HepG2 (cell line): Measurements from ENCODE around the gene NGEF. TPM values are rescaled to one million over a fixed set of nuclear protein-coding genes. Genes with fewer than 3 reads are reported as not detected.

ENCODE experiments used
- PAWR ChIP-seq: sonication (generic); formaldehyde crosslinking; IDR thresholded peaks from 2 replicates; pipeline ENCODE4 v1.4.0; 2020; ENCODE audit warnings: missing genetic modification reagents, mild to moderate bottlenecking, borderline replicate concordance
- PHF21A ChIP-seq: sonication (generic); formaldehyde crosslinking; IDR thresholded peaks from 2 replicates; pipeline ENCODE4 v1.5.0; 2020; ENCODE audit warnings: mild to moderate bottlenecking, missing genetic modification reagents
- RXRB ChIP-seq: IDR thresholded peaks from 2 replicates; pipeline ENCODE4 v1.6.1; 2016; ENCODE audit warnings: borderline replicate concordance, missing genetic modification reagents, missing compliant biosample characterization
- ZNF605 ChIP-seq: sonication (generic); formaldehyde crosslinking; IDR thresholded peaks from 2 replicates; pipeline ENCODE4 v1.8.0; 2022; ENCODE audit warnings: mild to moderate bottlenecking, missing genetic modification reagents
- ZNF724P ChIP-seq: sonication (generic); formaldehyde crosslinking; IDR thresholded peaks from 2 replicates; pipeline ENCODE4 v1.8.0; 2022; ENCODE audit warnings: missing genetic modification reagents, borderline replicate concordance
- polyA plus RNA-seq, 8 experiments: library from polyadenylated mRNA; depleted of rRNA in 3 of 8; stranded (reverse) in 7 of 8; unstranded in 1 of 8; fragments of >200 nt; fragmentation: Illumina TruSeq in 4 of 8; extraction: Trizol in 4 of 8; gene quantifications; 2 replicates each; pipeline versions ENCODE4 v1.2.1 to v1.2.3, GENCODE V29; 2011 to 2016; ENCODE audit warnings: low read depth in 4 of 8, missing spikeins in 1 of 8, mixed read lengths in 1 of 8; ENCODE audit not compliant: insufficient read depth in 1 of 8
- total RNA-seq, 5 experiments: library from RNA; depleted of rRNA; stranded (reverse); fragments of >200 nt; fragmentation: Illumina TruSeq; extraction: Trizol; gene quantifications; 2 replicates each; pipeline ENCODE4 v1.2.3, GENCODE V29; 2016; ENCODE audit warnings: low read depth in 1 of 5
- TF ChIP-seq, protein P1 (sequence below): sonication (generic); formaldehyde crosslinking; IDR thresholded peaks from 2 replicates; pipeline ENCODE4 v1.5.0; 2020; ENCODE audit warnings: missing genetic modification reagents
- TF ChIP-seq, protein P2 (sequence below): sonication (generic); formaldehyde crosslinking; IDR thresholded peaks from 2 replicates; pipeline ENCODE4 v1.8.0; 2022; ENCODE audit warnings: missing genetic modification reagents, mild to moderate bottlenecking, moderate library complexity, borderline replicate concordance
- TF ChIP-seq, protein P3 (sequence below): sonication (generic); formaldehyde crosslinking; conservative IDR thresholded peaks from 2 replicates; pipeline ENCODE4 v1.4.0; 2020; ENCODE audit warnings: missing genetic modification reagents

NGEF gene
- total and polyA plus RNA-seq, 2 of the 13 experiments (the other 11 are each of a cell fraction or from before 2014, with no cell fraction given): 14.4 to 36.9 TPM

DNA sequence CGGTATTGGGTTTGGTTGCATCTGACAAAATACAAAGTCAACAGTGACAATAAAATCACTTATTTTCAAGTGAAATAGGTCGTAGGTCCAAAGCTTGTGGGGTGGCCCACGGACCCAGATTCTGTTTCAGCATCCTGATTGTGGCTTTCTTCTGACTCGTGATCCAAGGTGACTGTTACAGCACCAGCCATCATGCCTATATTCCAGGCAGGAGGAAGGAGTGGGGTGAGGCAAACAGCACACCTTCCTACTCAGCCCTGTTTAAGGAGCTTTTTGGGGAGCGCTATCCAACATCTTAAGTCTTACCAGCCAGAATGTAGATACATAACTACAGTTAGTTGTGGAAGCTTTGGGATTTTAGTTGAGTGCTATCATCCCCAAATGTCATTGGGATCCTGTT, 151.7 kb downstream of the NGEF start (continued):
- TF ChIP-seq PAWR (CRISPR knock-in tag): no peak
- TF ChIP-seq RXRB (CRISPR knock-in tag): no peak
- TF ChIP-seq, protein P1, sequence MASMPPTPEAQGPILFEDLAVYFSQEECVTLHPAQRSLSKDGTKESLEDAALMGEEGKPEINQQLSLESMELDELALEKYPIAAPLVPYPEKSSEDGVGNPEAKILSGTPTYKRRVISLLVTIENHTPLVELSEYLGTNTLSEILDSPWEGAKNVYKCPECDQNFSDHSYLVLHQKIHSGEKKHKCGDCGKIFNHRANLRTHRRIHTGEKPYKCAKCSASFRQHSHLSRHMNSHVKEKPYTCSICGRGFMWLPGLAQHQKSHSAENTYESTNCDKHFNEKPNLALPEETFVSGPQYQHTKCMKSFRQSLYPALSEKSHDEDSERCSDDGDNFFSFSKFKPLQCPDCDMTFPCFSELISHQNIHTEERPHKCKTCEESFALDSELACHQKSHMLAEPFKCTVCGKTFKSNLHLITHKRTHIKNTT (CRISPR knock-in tag): no peak
- TF ChIP-seq PHF21A (CRISPR knock-in tag): no peak
- TF ChIP-seq, protein P2, sequence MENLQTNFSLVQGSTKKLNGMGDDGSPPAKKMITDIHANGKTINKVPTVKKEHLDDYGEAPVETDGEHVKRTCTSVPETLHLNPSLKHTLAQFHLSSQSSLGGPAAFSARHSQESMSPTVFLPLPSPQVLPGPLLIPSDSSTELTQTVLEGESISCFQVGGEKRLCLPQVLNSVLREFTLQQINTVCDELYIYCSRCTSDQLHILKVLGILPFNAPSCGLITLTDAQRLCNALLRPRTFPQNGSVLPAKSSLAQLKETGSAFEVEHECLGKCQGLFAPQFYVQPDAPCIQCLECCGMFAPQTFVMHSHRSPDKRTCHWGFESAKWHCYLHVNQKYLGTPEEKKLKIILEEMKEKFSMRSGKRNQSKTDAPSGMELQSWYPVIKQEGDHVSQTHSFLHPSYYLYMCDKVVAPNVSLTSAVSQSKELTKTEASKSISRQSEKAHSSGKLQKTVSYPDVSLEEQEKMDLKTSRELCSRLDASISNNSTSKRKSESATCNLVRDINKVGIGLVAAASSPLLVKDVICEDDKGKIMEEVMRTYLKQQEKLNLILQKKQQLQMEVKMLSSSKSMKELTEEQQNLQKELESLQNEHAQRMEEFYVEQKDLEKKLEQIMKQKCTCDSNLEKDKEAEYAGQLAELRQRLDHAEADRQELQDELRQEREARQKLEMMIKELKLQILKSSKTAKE (CRISPR knock-in tag): no peak
- TF ChIP-seq ZNF605: no peak
- TF ChIP-seq, protein P3, sequence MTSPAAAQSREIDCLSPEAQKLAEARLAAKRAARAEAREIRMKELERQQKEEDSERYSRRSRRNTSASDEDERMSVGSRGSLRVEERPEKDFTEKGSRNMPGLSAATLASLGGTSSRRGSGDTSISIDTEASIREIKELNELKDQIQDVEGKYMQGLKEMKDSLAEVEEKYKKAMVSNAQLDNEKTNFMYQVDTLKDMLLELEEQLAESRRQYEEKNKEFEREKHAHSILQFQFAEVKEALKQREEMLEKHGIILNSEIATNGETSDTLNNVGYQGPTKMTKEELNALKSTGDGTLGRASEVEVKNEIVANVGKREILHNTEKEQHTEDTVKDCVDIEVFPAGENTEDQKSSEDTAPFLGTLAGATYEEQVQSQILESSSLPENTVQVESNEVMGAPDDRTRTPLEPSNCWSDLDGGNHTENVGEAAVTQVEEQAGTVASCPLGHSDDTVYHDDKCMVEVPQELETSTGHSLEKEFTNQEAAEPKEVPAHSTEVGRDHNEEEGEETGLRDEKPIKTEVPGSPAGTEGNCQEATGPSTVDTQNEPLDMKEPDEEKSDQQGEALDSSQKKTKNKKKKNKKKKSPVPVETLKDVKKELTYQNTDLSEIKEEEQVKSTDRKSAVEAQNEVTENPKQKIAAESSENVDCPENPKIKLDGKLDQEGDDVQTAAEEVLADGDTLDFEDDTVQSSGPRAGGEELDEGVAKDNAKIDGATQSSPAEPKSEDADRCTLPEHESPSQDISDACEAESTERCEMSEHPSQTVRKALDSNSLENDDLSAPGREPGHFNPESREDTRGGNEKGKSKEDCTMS (CRISPR knock-in tag): no peak
- TF ChIP-seq ZNF724P: no peak
